ENCODE data around the gene TMEM236.

DNA sequence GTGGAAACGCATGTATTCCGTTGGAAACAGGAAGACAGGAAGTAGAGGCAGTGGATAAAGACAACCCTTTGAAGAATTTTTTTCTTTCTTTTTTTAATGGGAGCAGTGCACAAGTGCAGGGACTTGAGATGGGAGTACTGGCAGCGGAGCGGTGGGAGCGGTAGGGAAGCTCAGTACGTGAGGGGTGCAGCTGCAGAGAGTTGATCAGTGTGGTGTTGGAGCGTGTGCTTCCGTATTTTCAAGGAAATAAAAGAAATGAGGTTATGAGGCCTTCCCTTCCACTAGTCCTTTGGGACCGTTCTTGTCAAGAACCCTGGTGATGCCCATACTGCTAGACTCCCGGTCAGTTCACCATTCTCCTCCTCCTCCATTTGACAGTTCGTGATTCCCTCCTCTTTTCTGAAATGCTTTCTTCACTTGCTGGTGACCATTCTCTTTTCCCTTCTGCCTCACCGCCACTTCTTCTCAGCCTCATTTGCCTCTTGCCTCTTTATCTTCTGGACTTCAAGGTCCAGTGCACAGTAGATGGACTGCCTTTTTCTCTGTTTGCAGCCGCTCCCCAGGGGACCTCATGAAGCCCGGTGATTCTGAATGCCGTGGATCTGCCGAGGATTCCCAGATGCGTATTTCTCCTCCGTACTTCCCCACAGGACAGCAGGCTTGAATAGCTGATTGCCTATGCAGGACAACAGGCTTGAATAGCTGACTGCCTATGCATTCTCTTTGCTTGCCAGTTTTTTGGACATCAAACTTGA is 39.1 kb upstream of the TMEM236 start:
- TF ChIP-seq CHD2 (IDR thresholded peaks at IDR 0.05; ENCODE audit: low read depth, low read length) = no peak
- TF ChIP-seq EZH2 (IDR thresholded peaks at IDR 0.05; ENCODE audit: borderline replicate concordance, low read depth, low read length) = no peak
- TF ChIP-seq ZBTB8A (IDR thresholded peaks at IDR 0.05; ENCODE audit: partially characterized antibody) = no peak
- no peak for TF ChIP-seq EP400 (IDR thresholded peaks at IDR 0.05)
- TF ChIP-seq YY1 (IDR thresholded peaks at IDR 0.05; ENCODE audit: borderline replicate concordance in 1 of 3, control insufficient read depth in 1 of 3, extremely low read depth in 1 of 3, insufficient read depth in 3 of 3, insufficient read length in 1 of 3, insufficient replicate concordance in 2 of 3, low read depth in 1 of 3, low read length in 2 of 3) = no peak
- TF ChIP-seq CTCF (IDR thresholded peaks at IDR 0.05 in 2 of 3, conservative IDR thresholded peaks at IDR 0.05 in 1 of 3; ENCODE audit: insufficient read depth in 2 of 3, low read depth in 1 of 3, low read length in 3 of 3) = no peak
- TF ChIP-seq, protein P1, sequence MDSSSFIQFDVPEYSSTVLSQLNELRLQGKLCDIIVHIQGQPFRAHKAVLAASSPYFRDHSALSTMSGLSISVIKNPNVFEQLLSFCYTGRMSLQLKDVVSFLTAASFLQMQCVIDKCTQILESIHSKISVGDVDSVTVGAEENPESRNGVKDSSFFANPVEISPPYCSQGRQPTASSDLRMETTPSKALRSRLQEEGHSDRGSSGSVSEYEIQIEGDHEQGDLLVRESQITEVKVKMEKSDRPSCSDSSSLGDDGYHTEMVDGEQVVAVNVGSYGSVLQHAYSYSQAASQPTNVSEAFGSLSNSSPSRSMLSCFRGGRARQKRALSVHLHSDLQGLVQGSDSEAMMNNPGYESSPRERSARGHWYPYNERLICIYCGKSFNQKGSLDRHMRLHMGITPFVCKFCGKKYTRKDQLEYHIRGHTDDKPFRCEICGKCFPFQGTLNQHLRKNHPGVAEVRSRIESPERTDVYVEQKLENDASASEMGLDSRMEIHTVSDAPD (CRISPR knock-in tag; IDR thresholded peaks at IDR 0.05) = no peak
- no peak for TF ChIP-seq MYC (IDR thresholded peaks at IDR 0.05; ENCODE audit: low read depth, low read length)
- TF ChIP-seq MYC (CRISPR knock-in tag; IDR thresholded peaks at IDR 0.05; ENCODE audit: borderline replicate concordance, low read depth) = no peak
- no peak for TF ChIP-seq CEBPB (tag; IDR thresholded peaks at IDR 0.05)
- TF ChIP-seq TEAD2 (tag; IDR thresholded peaks at IDR 0.05) = no peak
- no peak for TF ChIP-seq CHD4 (IDR thresholded peaks at IDR 0.05; ENCODE audit: insufficient read depth, insufficient replicate concordance, low read depth, low read length, poor library complexity, severe bottlenecking)
- TF ChIP-seq SMARCA5 (IDR thresholded peaks at IDR 0.05) = no peak
- TF ChIP-seq KLF10 (CRISPR knock-in tag; IDR thresholded peaks at IDR 0.05) = no peak
